ENCODE data around the gene BTBD8. TPM values are rescaled to one million over a fixed set of nuclear protein-coding genes. Genes with fewer than 3 reads are reported as not detected.

BTBD8 gene
- total RNA-seq, 2 experiments from 2014 or later: 0.28 to 3.3 TPM

- TF ChIP-seq EZH2phosphoT487 (IDR thresholded peaks at IDR 0.05; ENCODE audit: borderline replicate concordance, low read depth, low read length): no peak
- TF ChIP-seq CTCF (conservative IDR thresholded peaks at IDR 0.05; ENCODE audit: low read length): no peak
- no TSS peak for BruUV-seq (replicated peaks)
- Histone ChIP-seq H3K79me2 (ENCODE audit: insufficient read depth, low read depth, low read length) (no peaks in the 10 kb centered on the region), H3K4me1 (ENCODE audit: insufficient read depth, low read length, poor library complexity, severe bottlenecking) (no peaks in the 10 kb centered on the region), H3K9me2 (ENCODE audit: insufficient read depth, low read length) (no peaks in the 10 kb centered on the region), H3K4me2 (ENCODE audit: low read length) (no peak overlapping the region), H3K36me3 (ENCODE audit: insufficient read depth, low read length) (no peaks in the 10 kb centered on the region), H3K4me3 (ENCODE audit: low read depth, low read length, poor library complexity, severe bottlenecking) (no peak overlapping the region), H4K20me1 (ENCODE audit: insufficient read depth, low read length) (no peaks in the 10 kb centered on the region), H3K9me3 (ENCODE audit: low read length) (no peaks in the 10 kb centered on the region), H2AFZ (ENCODE audit: low read length) (no peak overlapping the region), H3K27ac (ENCODE audit: low read depth, low read length, poor library complexity, severe bottlenecking) (no peak overlapping the region)
- ChIA-PET CTCF (ENCODE audit: unreplicated experiment) (no interaction called here), POLR2A (no interaction called here)
- no peak for DNase-seq (ENCODE audit: low spot score)
- intact Hi-C loops (cut with micrococcal nuclease; ENCODE audit: unreplicated experiment): no loop called here
Observed at GRCh38 chr1:92126088-92126487, 45.9 kb downstream of the BTBD8 start.

- Histone ChIP-seq H3K4me1 (ENCODE audit: insufficient read depth, low read length, poor library complexity, severe bottlenecking) (no peaks in the 10 kb centered on the region), H3K27ac (ENCODE audit: low read depth, low read length, poor library complexity, severe bottlenecking) (no peak overlapping the region), H3K4me2 (ENCODE audit: low read length) (no peak overlapping the region), H3K36me3 (ENCODE audit: insufficient read depth, low read length) (no peaks in the 10 kb centered on the region), H4K20me1 (ENCODE audit: insufficient read depth, low read length) (no peaks in the 10 kb centered on the region), H3K79me2 (ENCODE audit: insufficient read depth, low read depth, low read length) (no peaks in the 10 kb centered on the region), H2AFZ (ENCODE audit: low read length) (no peak overlapping the region), H3K4me3 (ENCODE audit: low read depth, low read length, poor library complexity, severe bottlenecking) (no peak overlapping the region), H3K9me2 (ENCODE audit: insufficient read depth, low read length) (no peaks in the 10 kb centered on the region), H3K9me3 (ENCODE audit: low read length) (no peaks in the 10 kb centered on the region)
- intact Hi-C loops (cut with micrococcal nuclease; ENCODE audit: unreplicated experiment): no loop called here
- ChIA-PET POLR2A (no interaction called here), CTCF (ENCODE audit: unreplicated experiment) (no interaction called here)
- DNase-seq (ENCODE audit: low spot score): no peak
- no TSS peak for BruUV-seq (replicated peaks)
- TF ChIP-seq CTCF (conservative IDR thresholded peaks at IDR 0.05; ENCODE audit: low read length) (no peak), EZH2phosphoT487 (IDR thresholded peaks at IDR 0.05; ENCODE audit: borderline replicate concordance, low read depth, low read length) (no peak)
Observed at GRCh38 chr1:92134331-92134730, 54.2 kb downstream of the BTBD8 start.

GRCh38 chr1:92136341-92136740 is 56.2 kb downstream of the BTBD8 start:
- H3K27ac ChIP-seq (ENCODE audit: low read depth, low read length, poor library complexity, severe bottlenecking): no peak overlapping the region
- H3K9me3 ChIP-seq (ENCODE audit: low read length): no peaks in the 10 kb centered on the region
- intact Hi-C loops (cut with micrococcal nuclease; ENCODE audit: unreplicated experiment): no loop called here
- ChIA-PET CTCF (ENCODE audit: unreplicated experiment) (no interaction called here), POLR2A (no interaction called here)
- H4K20me1 ChIP-seq (ENCODE audit: insufficient read depth, low read length): no peaks in the 10 kb centered on the region
- no peak overlapping the region for H3K4me2 ChIP-seq (ENCODE audit: low read length)
- no peaks in the 10 kb centered on the region for H3K79me2 ChIP-seq (ENCODE audit: insufficient read depth, low read depth, low read length)
- TF ChIP-seq CTCF (conservative IDR thresholded peaks at IDR 0.05; ENCODE audit: low read length) (no peak), EZH2phosphoT487 (IDR thresholded peaks at IDR 0.05; ENCODE audit: borderline replicate concordance, low read depth, low read length) (no peak)
- H2AFZ ChIP-seq (ENCODE audit: low read length): no peak overlapping the region
- H3K4me1 ChIP-seq (ENCODE audit: insufficient read depth, low read length, poor library complexity, severe bottlenecking): no peaks in the 10 kb centered on the region
- H3K9me2 ChIP-seq (ENCODE audit: insufficient read depth, low read length): no peaks in the 10 kb centered on the region
- H3K36me3 ChIP-seq (ENCODE audit: insufficient read depth, low read length): no peaks in the 10 kb centered on the region
- no peak overlapping the region for H3K4me3 ChIP-seq (ENCODE audit: low read depth, low read length, poor library complexity, severe bottlenecking)
- no peak for DNase-seq (ENCODE audit: low spot score)
- BruUV-seq (replicated peaks): no TSS peak

Data from OCI-LY7 (cell line).